K562 (cell line): ENCODE measurements around the gene DPEP3. TPM values are rescaled to one million over a fixed set of nuclear protein-coding genes. Genes with fewer than 3 reads are reported as not detected.

Experiments used
- ATAC-seq: fragments of 200-7000 bp; cut with Tn5 transposase; 3 replicates; pipeline ENCODE4 v1.9.1; 2020; ENCODE audit warnings: moderate library complexity
- BruUV-seq: library from RNA; stranded (reverse); fragments of 400-500 nt; replicated peaks from 2 replicates; lab custom pipeline; 2021; lab: Mats Ljungman, UMichigan
- CTCF ChIA-PET: fragments of 300-600 bp; formaldehyde crosslinking; extraction: SDS; loops from one replicate; lab custom pipeline; 2021; ENCODE audit warnings: low intra/inter-chr PET ratio; lab: Yijun Ruan, JAX
- POLR2A ChIA-PET: fragments of 300-600, 350-650 bp; sonication (Branson Sonifier 250); formaldehyde crosslinking; extraction: SDS; loops from one replicate; lab custom pipeline; 2021; ENCODE audit warnings: antibody characterized with exemption, inconsistent platforms; lab: Yijun Ruan, JAX
- DNase-seq, 4 experiments: peaks; one replicate each; pipeline versions ENCODE4 v3.0.0 to v3.0.0-alpha.2; 2011 to 2018; ENCODE audit warnings: low spot score in 3 of 4, mixed read lengths in 3 of 4; ENCODE audit errors: extremely low read depth in 1 of 4
- FAIRE-seq: peaks from 2 replicates; lab custom pipeline; 2011; peaks lifted over from hg19 to GRCh38; lab: Jason Lieb, UNC
- H2AFZ ChIP-seq: 2 replicates; pipeline ENCODE4 v1.6.0; 2011; ENCODE audit warnings: low read depth, low read length, control low read depth, inconsistent platforms
- H3K27ac ChIP-seq: fragments of 200-600 bp; 3 replicates; pipeline ENCODE4 v1.8.0; 2011; ENCODE audit warnings: low read depth, mild to moderate bottlenecking, control low read depth, inconsistent platforms, low read length, moderate library complexity, mixed read lengths; ENCODE audit errors: extremely low read depth
- H3K27me3 ChIP-seq, 2 experiments: fragments of 300-600 bp in 1 of 2; 2 replicates in 1 of 2; 3 replicates in 1 of 2; pipeline versions ENCODE4 v1.6.0 to v1.8.0; 2011; ENCODE audit warnings: inconsistent platforms in 2 of 2, low read length in 2 of 2, mild to moderate bottlenecking in 1 of 2, mixed read lengths in 1 of 2, moderate library complexity in 1 of 2; ENCODE audit not compliant: control insufficient read depth in 2 of 2, insufficient read depth in 2 of 2
- H3K36me3 ChIP-seq: fragments of 300-600 bp; 3 replicates; pipeline ENCODE4 v1.8.0; 2011; ENCODE audit warnings: mild to moderate bottlenecking, low read length, inconsistent platforms; ENCODE audit not compliant: control insufficient read depth, insufficient read depth
- H3K4me1 ChIP-seq, 2 experiments: fragments of 200-600 bp in 1 of 2; replicated peaks in 1 of 2; 2 replicates in 1 of 2; 3 replicates in 1 of 2; pipeline versions ENCODE4 v1.5.1 to v1.8.0; 2011; ENCODE audit warnings: inconsistent platforms in 2 of 2, low read length in 2 of 2, mild to moderate bottlenecking in 1 of 2, mixed read lengths in 1 of 2, moderate library complexity in 1 of 2; ENCODE audit not compliant: control insufficient read depth in 2 of 2, insufficient read depth in 2 of 2
- H3K4me2 ChIP-seq: 2 replicates; pipeline ENCODE4 v1.6.1; 2011; ENCODE audit warnings: low read length, control low read depth, inconsistent platforms, mixed read lengths; ENCODE audit not compliant: insufficient read depth
- H3K4me3 ChIP-seq: fragments of 200-600 bp; sonication (generic), shearing (Covaris generic); 2 replicates; pipeline ENCODE4 v1.5.1; 2016; ENCODE audit warnings: control low read depth, inconsistent platforms
- H3K79me2 ChIP-seq: fragments of 200-600 bp; 3 replicates; pipeline ENCODE4 v1.8.0; 2011; ENCODE audit warnings: low read length, inconsistent platforms; ENCODE audit not compliant: control insufficient read depth, insufficient read depth
- H3K9ac ChIP-seq, 2 experiments: 2 replicates each; pipeline versions ENCODE4 v1.6.0 to v1.6.1; 2011; ENCODE audit warnings: low read depth in 2 of 2, low read length in 2 of 2, control low read depth in 1 of 2, inconsistent platforms in 1 of 2, mild to moderate bottlenecking in 1 of 2, mixed read lengths in 1 of 2; ENCODE audit not compliant: insufficient read depth in 1 of 2
- H3K9me1 ChIP-seq: one replicate; pipeline ENCODE4 v1.6.0; 2011; ENCODE audit warnings: inconsistent platforms, mild to moderate bottlenecking, low read length, moderate library complexity; ENCODE audit not compliant: control insufficient read depth, insufficient read depth
- H3K9me3 ChIP-seq: replicated peaks from 2 replicates; pipeline ENCODE4 v1.5.1; 2011; ENCODE audit warnings: low read depth, low read length, inconsistent platforms; ENCODE audit not compliant: control insufficient read depth, insufficient read depth
- H4K20me1 ChIP-seq: replicated peaks from 2 replicates; pipeline ENCODE4 v1.6.1; 2011; ENCODE audit warnings: low read length, inconsistent platforms, mixed read lengths; ENCODE audit not compliant: control insufficient read depth, insufficient read depth
- KDM5B ChIP-seq: fragments of 200-600 bp; sonication (generic); IDR thresholded peaks from 2 replicates; pipeline ENCODE4 v1.6.1; 2012; ENCODE audit warnings: low read depth, mild to moderate bottlenecking, moderate library complexity, low read length, control low read depth, inconsistent platforms; ENCODE audit not compliant: insufficient replicate concordance
- MCM7 ChIP-seq, 2 experiments: fragments of 450-650 bp; IDR thresholded peaks; 2 replicates each; pipeline ENCODE4 v1.6.1; 2016 to 2018
- RBFOX2 ChIP-seq: fragments of 200-400 bp; formaldehyde crosslinking; IDR thresholded peaks from 2 replicates; pipeline ENCODE4 v1.6.1; 2017; ENCODE audit warnings: low read depth, mild to moderate bottlenecking, low read length, moderate library complexity
- ZBTB1 ChIP-seq: sonication (generic); formaldehyde crosslinking; IDR thresholded peaks from 2 replicates; pipeline ENCODE4 v1.8.1; 2023; ENCODE audit warnings: missing genetic modification reagents, low read depth, mild to moderate bottlenecking, borderline replicate concordance
- ZNF431 ChIP-seq: sonication (generic); formaldehyde crosslinking; IDR thresholded peaks from 2 replicates; pipeline ENCODE4 v1.8.0; 2022; ENCODE audit warnings: mild to moderate bottlenecking, missing genetic modification reagents
- ZNF584 ChIP-seq: fragments of 200-800 bp; sonication (Bioruptor generic); IDR thresholded peaks from 2 replicates; pipeline ENCODE4 v1.6.1; 2016; ENCODE audit warnings: low read depth, mild to moderate bottlenecking, missing genetic modification characterization, missing compliant biosample characterization
- WGBS: fragments of 100-300 bp; shearing (Covaris generic); methylation state at CpG from one replicate; pipeline ENCODE4 v1.1.6; 2016; ENCODE audit warnings: low coverage, mixed read lengths; ENCODE audit not compliant: insufficient coverage; ENCODE audit errors: missing lambda C conversion rate; 5-methylcytosine and 5-hydroxymethylcytosine counted together
- in situ Hi-C: fragments of 300-500 bp; cut with MboI; formaldehyde crosslinking; loops from 4 replicates; pipeline ENCODE4 v1.15.0; 2018; ENCODE audit warnings: inconsistent platforms, mixed read lengths
- intact Hi-C: fragments of 100-400 bp; cut with micrococcal nuclease; formaldehyde crosslinking; loops from 2 replicates; pipeline ENCODE4 v1.14.2; 2022
- polyA plus RNA-seq, 8 experiments: library from polyadenylated mRNA; depleted of rRNA in 4 of 8; stranded (reverse) in 5 of 8; unstranded in 3 of 8; fragments of >200 nt; fragmentation: Nextera tagmentation in 2 of 8; fragmentation: Illumina TruSeq in 1 of 8; extraction: Ambion mirVana in 2 of 8; extraction: Trizol in 1 of 8; gene quantifications; 2 replicates each; pipeline versions ENCODE4 v1.2.1 to v1.2.3, GENCODE V29; 2011 to 2014; ENCODE audit warnings: inconsistent platforms in 1 of 8, missing spikeins in 1 of 8
- total RNA-seq, 7 experiments: library from RNA; depleted of rRNA in 6 of 7; stranded (reverse); fragments of >200 nt in 6 of 7; fragmentation: Illumina TruSeq in 2 of 7; extraction: Trizol in 2 of 7; gene quantifications; 2 replicates each; pipeline versions ENCODE4 v1.2.1 to v1.2.3, GENCODE V29; 2011 to 2021; ENCODE audit warnings: low replicate concordance in 1 of 7
- TF ChIP-seq, protein P1 (sequence below): fragments of 200-800 bp; sonication (Bioruptor generic); IDR thresholded peaks from 2 replicates; pipeline ENCODE4 v1.6.1; 2016; ENCODE audit warnings: missing genetic modification characterization, missing compliant biosample characterization
- TF ChIP-seq, protein P2 (sequence below): fragments of 450-650 bp; IDR thresholded peaks from 2 replicates; pipeline ENCODE4 v1.6.1; 2016; ENCODE audit warnings: low read depth, mild to moderate bottlenecking, moderate library complexity

The DPEP3 gene
- total and polyA plus RNA-seq, 9 of the 15 experiments (the other 6 are each of a cell fraction or from before 2014, with no cell fraction given) = not detected

DNA sequence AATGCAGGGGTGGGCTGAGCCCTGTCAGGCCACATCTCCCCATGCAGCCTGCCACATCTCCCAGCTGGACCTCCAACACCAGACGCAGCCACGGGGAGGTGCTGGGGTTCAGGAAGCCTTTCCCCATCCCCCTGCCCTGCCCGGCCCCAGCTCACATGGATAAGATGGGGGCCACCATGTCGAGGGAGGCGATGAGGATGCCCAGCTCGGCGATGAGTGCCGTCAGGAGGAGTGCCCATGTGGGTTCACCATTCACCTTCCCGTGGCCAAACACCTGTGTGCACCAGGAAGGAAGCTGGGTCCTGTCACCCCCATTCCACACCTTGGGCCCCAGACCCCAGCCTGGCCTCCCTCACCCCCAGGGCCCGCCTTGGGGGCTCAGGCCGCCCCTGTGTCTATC is 30.7 kb downstream of the DPEP3 start:
- H2AFZ ChIP-seq = no peak overlapping the region
- ATAC-seq (no peak; the same call in 2 of the 3 replicates), DNase-seq (no peak), FAIRE-seq (no peak)
- no TSS peak for BruUV-seq
- peaks cover 87% of the 10 kb centered on the region; the same call in 2 of the 3 replicates for H3K36me3 ChIP-seq
- in situ Hi-C loops (no loop called here), intact Hi-C loops (no loop called here)
- H3K4me2 ChIP-seq = no peak overlapping the region
- H4K20me1 ChIP-seq = peaks cover 3% of the 10 kb centered on the region; the same call in 1 of the 2 replicates
- H3K27ac ChIP-seq = no peak overlapping the region
- H3K4me3 ChIP-seq = no peak overlapping the region
- ChIA-PET CTCF (no interaction called here), POLR2A (interaction anchor here (0.6 to 1.9 kb wide), 7 partner anchors 11 to 74 kb away, joined by 3 to 5 read pairs (median 3); partner anchors contain the start of gene PSMB10)
- 88% methylated on average over 11 of the region's 11 CpGs for WGBS
- H3K79me2 ChIP-seq = no peaks in the 10 kb centered on the region
- H3K9ac ChIP-seq = peak overlapping the region in 1 of 2 experiments; percentile 56; a peak in 1 of 4 replicates
- H3K9me3 ChIP-seq = no peaks in the 10 kb centered on the region; the same call in 1 of the 2 replicates
- peaks cover 0 to 34% of the 10 kb centered on the region in 2 experiments; a peak in 2 of 5 replicates for H3K4me1 ChIP-seq
- H3K27me3 ChIP-seq = no peaks in the 10 kb centered on the region
- TF ChIP-seq KDM5B (no peak), MCM7 (IDR thresholded peaks at IDR 0.05) (no peak), RBFOX2 (peak; percentile 29; the same call in 1 of the 2 replicates)
- no peaks in the 10 kb centered on the region for H3K9me1 ChIP-seq

DNA sequence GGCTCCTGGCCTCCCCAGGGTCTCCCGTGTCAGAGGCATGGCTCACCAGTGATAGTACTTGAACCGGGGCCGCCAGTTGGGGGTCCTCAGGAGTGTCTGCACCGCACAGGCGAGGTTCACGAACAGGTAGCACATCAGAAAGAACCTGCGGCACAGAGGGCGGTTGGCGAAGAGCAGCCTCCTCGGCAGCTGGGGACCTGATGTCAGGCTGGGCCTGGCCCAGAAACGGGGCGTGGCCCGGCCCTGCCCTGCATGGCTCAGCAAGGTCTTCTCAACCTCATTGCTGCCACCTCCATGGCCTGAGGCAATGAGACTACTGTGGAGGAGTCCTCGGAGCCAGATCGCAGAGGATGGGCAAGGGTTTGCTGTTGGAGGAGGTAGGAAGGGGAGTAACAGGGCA is 32.3 kb downstream of the DPEP3 start:
- ATAC-seq = no peak
- no peaks in the 10 kb centered on the region for H3K79me2 ChIP-seq
- TF ChIP-seq ZBTB1 (CRISPR knock-in tag) (no peak), ZNF584 (no peak), ZNF431 (CRISPR knock-in tag) (no peak)
- TF ChIP-seq, protein P1, sequence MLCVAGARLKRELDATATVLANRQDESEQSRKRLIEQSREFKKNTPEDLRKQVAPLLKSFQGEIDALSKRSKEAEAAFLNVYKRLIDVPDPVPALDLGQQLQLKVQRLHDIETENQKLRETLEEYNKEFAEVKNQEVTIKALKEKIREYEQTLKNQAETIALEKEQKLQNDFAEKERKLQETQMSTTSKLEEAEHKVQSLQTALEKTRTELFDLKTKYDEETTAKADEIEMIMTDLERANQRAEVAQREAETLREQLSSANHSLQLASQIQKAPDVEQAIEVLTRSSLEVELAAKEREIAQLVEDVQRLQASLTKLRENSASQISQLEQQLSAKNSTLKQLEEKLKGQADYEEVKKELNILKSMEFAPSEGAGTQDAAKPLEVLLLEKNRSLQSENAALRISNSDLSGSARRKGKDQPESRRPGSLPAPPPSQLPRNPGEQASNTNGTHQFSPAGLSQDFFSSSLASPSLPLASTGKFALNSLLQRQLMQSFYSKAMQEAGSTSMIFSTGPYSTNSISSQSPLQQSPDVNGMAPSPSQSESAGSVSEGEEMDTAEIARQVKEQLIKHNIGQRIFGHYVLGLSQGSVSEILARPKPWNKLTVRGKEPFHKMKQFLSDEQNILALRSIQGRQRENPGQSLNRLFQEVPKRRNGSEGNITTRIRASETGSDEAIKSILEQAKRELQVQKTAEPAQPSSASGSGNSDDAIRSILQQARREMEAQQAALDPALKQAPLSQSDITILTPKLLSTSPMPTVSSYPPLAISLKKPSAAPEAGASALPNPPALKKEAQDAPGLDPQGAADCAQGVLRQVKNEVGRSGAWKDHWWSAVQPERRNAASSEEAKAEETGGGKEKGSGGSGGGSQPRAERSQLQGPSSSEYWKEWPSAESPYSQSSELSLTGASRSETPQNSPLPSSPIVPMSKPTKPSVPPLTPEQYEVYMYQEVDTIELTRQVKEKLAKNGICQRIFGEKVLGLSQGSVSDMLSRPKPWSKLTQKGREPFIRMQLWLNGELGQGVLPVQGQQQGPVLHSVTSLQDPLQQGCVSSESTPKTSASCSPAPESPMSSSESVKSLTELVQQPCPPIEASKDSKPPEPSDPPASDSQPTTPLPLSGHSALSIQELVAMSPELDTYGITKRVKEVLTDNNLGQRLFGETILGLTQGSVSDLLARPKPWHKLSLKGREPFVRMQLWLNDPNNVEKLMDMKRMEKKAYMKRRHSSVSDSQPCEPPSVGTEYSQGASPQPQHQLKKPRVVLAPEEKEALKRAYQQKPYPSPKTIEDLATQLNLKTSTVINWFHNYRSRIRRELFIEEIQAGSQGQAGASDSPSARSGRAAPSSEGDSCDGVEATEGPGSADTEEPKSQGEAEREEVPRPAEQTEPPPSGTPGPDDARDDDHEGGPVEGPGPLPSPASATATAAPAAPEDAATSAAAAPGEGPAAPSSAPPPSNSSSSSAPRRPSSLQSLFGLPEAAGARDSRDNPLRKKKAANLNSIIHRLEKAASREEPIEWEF (CRISPR knock-in tag) = no peak
- TF ChIP-seq, protein P2, sequence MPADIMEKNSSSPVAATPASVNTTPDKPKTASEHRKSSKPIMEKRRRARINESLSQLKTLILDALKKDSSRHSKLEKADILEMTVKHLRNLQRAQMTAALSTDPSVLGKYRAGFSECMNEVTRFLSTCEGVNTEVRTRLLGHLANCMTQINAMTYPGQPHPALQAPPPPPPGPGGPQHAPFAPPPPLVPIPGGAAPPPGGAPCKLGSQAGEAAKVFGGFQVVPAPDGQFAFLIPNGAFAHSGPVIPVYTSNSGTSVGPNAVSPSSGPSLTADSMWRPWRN = no peak

More for the DNA sequence above, 32.3 kb downstream of the DPEP3 start:
- H3K27me3 ChIP-seq = no peaks in the 10 kb centered on the region
- H3K9me1 ChIP-seq = no peaks in the 10 kb centered on the region
- POLR2A ChIA-PET = interaction anchor here (0.6 to 1.2 kb wide), 3 partner anchors 36 to 285 kb away, joined by 3 to 5 read pairs (median 3); no protein-coding TSS in a partner anchor
- FAIRE-seq = no peak
- H3K9ac ChIP-seq = peak overlapping the region in 1 of 2 experiments; percentile 14; a peak in 2 of 4 replicates
- intact Hi-C loops (no loop called here), in situ Hi-C loops (no loop called here)
- no TSS peak for BruUV-seq
- H3K4me2 ChIP-seq = no peak overlapping the region
- peaks cover 90% of the 10 kb centered on the region; the same call in 2 of the 3 replicates for H3K36me3 ChIP-seq
- no peak for DNase-seq
- peaks cover 7 to 49% of the 10 kb centered on the region in 2 experiments; a peak in 3 of 5 replicates for H3K4me1 ChIP-seq
- no peak overlapping the region for H2AFZ ChIP-seq
- peaks cover 10% of the 10 kb centered on the region; the same call in 1 of the 2 replicates for H4K20me1 ChIP-seq
- H3K27ac ChIP-seq = no peak overlapping the region
- CTCF ChIA-PET = no interaction called here
- WGBS = 95% methylated on average over 12 of the region's 15 CpGs
- H3K4me3 ChIP-seq = no peak overlapping the region
- no peaks in the 10 kb centered on the region; the same call in 1 of the 2 replicates for H3K9me3 ChIP-seq
